ENCODE data around the gene SLC8A3. TPM values are rescaled to one million over a fixed set of nuclear protein-coding genes. Genes with fewer than 3 reads are reported as not detected.

SLC8A3 gene
- total RNA-seq, 1 donor from 2014 or later, result 0.05 TPM

DNA sequence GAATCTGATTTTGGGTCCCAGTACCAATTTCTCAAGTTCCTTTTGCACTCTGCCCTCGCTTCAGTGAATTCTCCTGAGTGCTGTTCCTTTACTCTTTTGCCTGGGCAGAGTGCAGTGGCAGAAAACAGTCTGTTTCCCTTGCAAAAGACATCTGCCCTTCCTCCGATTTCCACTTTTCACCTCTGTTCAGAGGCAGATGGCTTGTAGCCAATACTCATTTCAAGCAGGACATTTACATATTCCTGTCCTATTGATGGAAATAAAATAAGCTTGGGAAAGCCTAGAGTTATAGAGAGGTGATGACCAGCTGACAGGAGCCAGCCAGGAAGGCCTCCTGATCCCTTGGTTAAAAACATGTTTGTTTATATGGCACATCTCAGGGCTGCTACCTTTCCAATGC, 111.0 kb downstream of the SLC8A3 start:
- H3K27me3 ChIP-seq (ENCODE audit: low read depth), result peaks cover 96% of the 10 kb centered on the region
- intact Hi-C loops (cut with micrococcal nuclease), result no loop called here
- DNase-seq, result no peak
- no peaks in the 10 kb centered on the region for H3K4me1 ChIP-seq
- H3K9me3 ChIP-seq (replicated peaks), result no peaks in the 10 kb centered on the region
- H3K27ac ChIP-seq (replicated peaks), result no peak overlapping the region
- H3K36me3 ChIP-seq, result no peaks in the 10 kb centered on the region
- TF ChIP-seq CTCF (IDR thresholded peaks at IDR 0.05; ENCODE audit: borderline replicate concordance), result no peak
- H3K4me3 ChIP-seq, result no peak overlapping the region

- no peaks in the 10 kb centered on the region for H3K4me1 ChIP-seq
- no peak overlapping the region for H3K4me3 ChIP-seq
- no peaks in the 10 kb centered on the region for H3K9me3 ChIP-seq (replicated peaks)
- no peaks in the 10 kb centered on the region for H3K36me3 ChIP-seq
- no peak for TF ChIP-seq CTCF (IDR thresholded peaks at IDR 0.05; ENCODE audit: borderline replicate concordance)
- no peak overlapping the region for H3K27ac ChIP-seq (replicated peaks)
- intact Hi-C loops (cut with micrococcal nuclease), result no loop called here
- H3K27me3 ChIP-seq (ENCODE audit: low read depth), result peaks cover 96% of the 10 kb centered on the region
- no peak for DNase-seq
Observed at GRCh38 chr14:70077005-70077404, 111.7 kb downstream of the SLC8A3 start.

DNA sequence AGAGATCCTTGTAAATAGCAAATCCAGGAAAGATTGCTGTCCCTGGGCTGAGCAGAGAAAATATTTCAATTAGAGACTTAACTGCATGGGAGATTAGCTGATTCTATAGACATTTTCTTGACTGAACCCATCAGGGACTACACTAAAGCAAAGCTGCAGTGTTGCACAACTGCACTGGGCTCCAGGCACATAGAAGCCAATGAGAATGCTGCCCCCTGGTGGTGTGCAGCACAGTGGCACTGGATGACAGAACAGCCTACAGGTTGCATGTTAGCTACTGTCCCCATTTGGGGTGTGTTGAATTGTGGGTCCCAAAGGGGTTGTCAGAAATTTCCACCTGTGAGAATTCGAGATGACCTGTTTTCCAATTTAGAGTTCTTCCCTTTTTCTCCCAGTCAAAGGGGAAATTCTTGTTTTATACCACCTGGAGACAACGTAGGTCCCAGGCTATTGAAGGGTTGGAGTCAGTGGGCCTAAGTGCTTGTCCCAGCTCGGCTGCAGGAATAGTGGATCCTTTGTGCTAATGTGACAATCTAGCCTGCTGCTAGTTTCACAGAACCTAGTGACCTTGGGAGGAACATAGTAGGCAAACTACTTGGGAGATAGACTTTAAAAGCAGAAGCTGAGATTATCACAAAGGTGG, 114.7 kb downstream of the SLC8A3 start:
- no peak overlapping the region for H3K4me3 ChIP-seq
- H3K27ac ChIP-seq (replicated peaks), result no peak overlapping the region
- H3K4me1 ChIP-seq, result no peaks in the 10 kb centered on the region
- intact Hi-C loops (cut with micrococcal nuclease), result no loop called here
- peak; percentile 66 for TF ChIP-seq CTCF (IDR thresholded peaks at IDR 0.05; ENCODE audit: borderline replicate concordance)
- DNase-seq, result no peak
- H3K9me3 ChIP-seq (replicated peaks), result no peaks in the 10 kb centered on the region
- no peaks in the 10 kb centered on the region for H3K36me3 ChIP-seq
- H3K27me3 ChIP-seq (ENCODE audit: low read depth), result peaks cover 89% of the 10 kb centered on the region

DNA sequence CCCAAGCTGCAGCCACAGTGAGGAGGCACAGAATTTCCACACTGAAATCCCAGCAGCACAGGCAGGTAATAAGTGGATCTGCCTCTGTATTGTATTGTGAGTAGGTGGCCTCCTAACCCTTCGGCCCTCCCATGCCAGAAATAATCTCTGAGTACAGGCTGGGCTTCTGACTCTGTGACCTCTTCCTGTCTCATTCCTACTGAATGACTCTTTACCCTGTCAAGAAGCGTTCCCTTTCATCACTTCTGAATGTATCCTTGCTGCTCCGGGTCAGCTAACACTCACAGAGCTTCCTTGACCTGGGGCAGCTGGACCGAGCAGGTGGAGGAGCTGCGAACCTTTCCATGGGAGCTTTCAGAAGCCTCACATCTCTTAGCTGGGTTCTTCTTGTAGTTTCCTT, 119.6 kb downstream of the SLC8A3 start:
- no peak overlapping the region for H3K27ac ChIP-seq (replicated peaks)
- no peak for DNase-seq
- H3K27me3 ChIP-seq (ENCODE audit: low read depth), result peaks cover 80% of the 10 kb centered on the region
- H3K36me3 ChIP-seq, result no peaks in the 10 kb centered on the region
- no peaks in the 10 kb centered on the region for H3K9me3 ChIP-seq (replicated peaks)
- H3K4me1 ChIP-seq, result no peaks in the 10 kb centered on the region
- no peak overlapping the region for H3K4me3 ChIP-seq
- TF ChIP-seq CTCF (IDR thresholded peaks at IDR 0.05; ENCODE audit: borderline replicate concordance), result no peak
- intact Hi-C loops (cut with micrococcal nuclease), result no loop called here

DNA sequence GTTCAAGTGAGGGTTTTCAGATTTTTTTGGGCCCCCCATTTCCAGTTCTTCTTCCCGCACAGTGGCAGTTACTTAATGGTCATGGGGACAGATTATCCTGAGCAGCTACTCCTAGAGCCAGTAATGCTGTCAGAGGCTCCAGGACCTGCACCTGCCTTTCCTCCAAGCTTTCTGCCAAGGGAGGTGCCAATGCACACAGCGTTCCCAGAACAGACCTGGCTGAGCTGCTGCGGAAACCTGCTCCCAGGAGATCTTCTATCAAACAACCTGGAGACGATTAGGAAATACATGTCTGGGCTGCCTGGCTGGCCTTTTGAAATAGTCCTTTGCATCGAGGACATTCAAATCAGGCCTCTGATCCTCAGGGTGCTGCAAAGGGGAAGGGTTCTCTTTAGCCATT, 120.9 kb downstream of the SLC8A3 start:
- Histone ChIP-seq H3K4me3 (no peak overlapping the region), H3K27ac (replicated peaks) (no peak overlapping the region), H3K36me3 (no peaks in the 10 kb centered on the region), H3K9me3 (replicated peaks) (no peaks in the 10 kb centered on the region), H3K27me3 (ENCODE audit: low read depth) (peaks cover 81% of the 10 kb centered on the region), H3K4me1 (no peaks in the 10 kb centered on the region)
- intact Hi-C loops (cut with micrococcal nuclease), result no loop called here
- DNase-seq, result no peak
- no peak for TF ChIP-seq CTCF (IDR thresholded peaks at IDR 0.05; ENCODE audit: borderline replicate concordance)
